ENCODE data around the gene KMT2C. TPM values are rescaled to one million over a fixed set of nuclear protein-coding genes. Genes with fewer than 3 reads are reported as not detected.

Gene KMT2C
- total and polyA plus RNA-seq, 2 of the 8 experiments (the other 6 are each of a cell fraction or from before 2014, with no cell fraction given), result 9.1 to 40.8 TPM

GRCh38 chr7:152132812-152133211, 303.0 kb downstream of the KMT2C start (continued):
- no peak for TF ChIP-seq RNF2 (IDR thresholded peaks at IDR 0.05; ENCODE audit: borderline replicate concordance, low read depth, low read length, missing control alignments, poor library complexity, severe bottlenecking)
- TF ChIP-seq SP1 (IDR thresholded peaks at IDR 0.05; ENCODE audit: low read depth, low read length), result no peak
- TF ChIP-seq CHD1 (IDR thresholded peaks at IDR 0.05; ENCODE audit: low read depth, low read length), result no peak
- no peak for TF ChIP-seq POU5F1 (IDR thresholded peaks at IDR 0.05; ENCODE audit: low read depth, low read length)
- TF ChIP-seq CBX8 (IDR thresholded peaks at IDR 0.05; ENCODE audit: borderline replicate concordance, low read depth, low read length), result no peak
- no peak for TF ChIP-seq SP2 (IDR thresholded peaks at IDR 0.05; ENCODE audit: low read length)
- TF ChIP-seq SIX5 (IDR thresholded peaks at IDR 0.05; ENCODE audit: low read depth, low read length), result no peak

Measured in H1 (cell line).